Esophagus muscularis mucosa (tissue), 3 donors: ENCODE measurements around the gene ZNF3.

ENCODE experiments used
- POLR2A ChIP-seq: fragments of 450-650 bp; IDR thresholded peaks from one replicate; pipeline ENCODE4 v1.6.1; 2017; ENCODE audit warnings: antibody characterized with exemption, moderate library complexity, mild to moderate bottlenecking, low read depth
- POLR2AphosphoS5 ChIP-seq, 2 donors: sonication (generic); formaldehyde crosslinking; IDR thresholded peaks; one replicate each; pipeline ENCODE4 v1.6.1; 2017; ENCODE audit warnings: antibody characterized with exemption in 2 of 2
- TF ChIP-seq, protein P1 (sequence below), 3 experiments: fragments of 200-600 bp in 2 of 3; fragments of 450-650 bp in 1 of 3; sonication (generic) in 2 of 3; IDR thresholded peaks; one replicate each; pipeline ENCODE4 v1.5.1; 2017 to 2019; ENCODE audit warnings: antibody characterized with exemption in 3 of 3, mild to moderate bottlenecking in 2 of 3, moderate library complexity in 1 of 3

DNA sequence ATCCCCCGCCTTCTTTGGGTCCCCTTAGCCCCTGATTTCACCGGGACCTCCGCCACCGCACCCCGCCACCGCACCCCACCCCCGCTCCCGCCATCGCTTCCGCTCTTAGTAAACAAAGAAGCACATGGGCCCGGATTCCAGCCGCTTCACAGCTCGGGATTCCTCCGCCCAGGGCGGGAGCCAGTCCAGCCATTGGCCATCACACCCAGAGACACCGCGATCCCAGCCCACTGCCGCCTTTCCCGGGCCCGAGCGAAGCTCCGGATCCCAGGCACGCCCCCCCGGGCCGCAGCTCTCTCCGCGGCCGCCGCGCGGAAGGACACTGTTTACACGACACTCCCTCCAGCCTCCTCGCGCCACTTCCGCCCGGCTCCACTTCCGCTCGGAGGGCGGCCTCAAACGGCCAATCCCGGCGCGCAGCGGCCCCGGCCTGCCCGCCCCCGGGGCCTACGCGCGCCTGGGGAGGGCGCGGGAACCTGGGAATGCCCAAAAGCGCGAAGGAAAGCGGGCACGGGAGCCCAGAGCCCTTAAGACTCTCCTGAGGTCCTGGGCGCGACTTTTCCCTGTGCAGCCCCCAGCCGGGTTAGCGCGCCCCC is 19.0 kb upstream of the ZNF3 start:
- TF ChIP-seq POLR2AphosphoS5 (IDR thresholded peaks at IDR 0.05) = peak; percentile 84 to 87
- TF ChIP-seq, protein P1, sequence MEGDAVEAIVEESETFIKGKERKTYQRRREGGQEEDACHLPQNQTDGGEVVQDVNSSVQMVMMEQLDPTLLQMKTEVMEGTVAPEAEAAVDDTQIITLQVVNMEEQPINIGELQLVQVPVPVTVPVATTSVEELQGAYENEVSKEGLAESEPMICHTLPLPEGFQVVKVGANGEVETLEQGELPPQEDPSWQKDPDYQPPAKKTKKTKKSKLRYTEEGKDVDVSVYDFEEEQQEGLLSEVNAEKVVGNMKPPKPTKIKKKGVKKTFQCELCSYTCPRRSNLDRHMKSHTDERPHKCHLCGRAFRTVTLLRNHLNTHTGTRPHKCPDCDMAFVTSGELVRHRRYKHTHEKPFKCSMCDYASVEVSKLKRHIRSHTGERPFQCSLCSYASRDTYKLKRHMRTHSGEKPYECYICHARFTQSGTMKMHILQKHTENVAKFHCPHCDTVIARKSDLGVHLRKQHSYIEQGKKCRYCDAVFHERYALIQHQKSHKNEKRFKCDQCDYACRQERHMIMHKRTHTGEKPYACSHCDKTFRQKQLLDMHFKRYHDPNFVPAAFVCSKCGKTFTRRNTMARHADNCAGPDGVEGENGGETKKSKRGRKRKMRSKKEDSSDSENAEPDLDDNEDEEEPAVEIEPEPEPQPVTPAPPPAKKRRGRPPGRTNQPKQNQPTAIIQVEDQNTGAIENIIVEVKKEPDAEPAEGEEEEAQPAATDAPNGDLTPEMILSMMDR (IDR thresholded peaks at IDR 0.05) = peak in 1 of 3 experiments; percentile 7
- TF ChIP-seq POLR2A = no peak
